ENCODE results near the gene LRRD1.

DNA sequence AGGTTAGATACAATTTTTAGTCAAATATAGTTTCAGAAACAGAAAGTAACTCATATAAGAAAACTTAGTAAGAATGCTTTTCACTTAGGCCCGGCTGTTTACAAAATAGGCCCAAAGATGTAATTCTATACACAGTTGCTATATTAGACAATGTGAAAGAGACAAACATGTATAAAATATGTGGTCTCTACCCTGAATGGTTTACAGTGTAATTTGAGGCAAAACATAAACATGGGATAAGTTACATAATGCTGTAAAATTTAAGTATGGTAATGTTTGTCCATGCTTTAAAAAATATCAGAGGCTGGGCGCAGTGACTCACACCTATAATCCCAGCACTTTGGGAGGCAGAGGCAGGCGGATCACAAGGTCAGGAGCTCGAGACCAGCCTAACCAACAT is 48.0 kb upstream of the LRRD1 start:
- TF ChIP-seq, protein P1, sequence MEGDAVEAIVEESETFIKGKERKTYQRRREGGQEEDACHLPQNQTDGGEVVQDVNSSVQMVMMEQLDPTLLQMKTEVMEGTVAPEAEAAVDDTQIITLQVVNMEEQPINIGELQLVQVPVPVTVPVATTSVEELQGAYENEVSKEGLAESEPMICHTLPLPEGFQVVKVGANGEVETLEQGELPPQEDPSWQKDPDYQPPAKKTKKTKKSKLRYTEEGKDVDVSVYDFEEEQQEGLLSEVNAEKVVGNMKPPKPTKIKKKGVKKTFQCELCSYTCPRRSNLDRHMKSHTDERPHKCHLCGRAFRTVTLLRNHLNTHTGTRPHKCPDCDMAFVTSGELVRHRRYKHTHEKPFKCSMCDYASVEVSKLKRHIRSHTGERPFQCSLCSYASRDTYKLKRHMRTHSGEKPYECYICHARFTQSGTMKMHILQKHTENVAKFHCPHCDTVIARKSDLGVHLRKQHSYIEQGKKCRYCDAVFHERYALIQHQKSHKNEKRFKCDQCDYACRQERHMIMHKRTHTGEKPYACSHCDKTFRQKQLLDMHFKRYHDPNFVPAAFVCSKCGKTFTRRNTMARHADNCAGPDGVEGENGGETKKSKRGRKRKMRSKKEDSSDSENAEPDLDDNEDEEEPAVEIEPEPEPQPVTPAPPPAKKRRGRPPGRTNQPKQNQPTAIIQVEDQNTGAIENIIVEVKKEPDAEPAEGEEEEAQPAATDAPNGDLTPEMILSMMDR (IDR thresholded peaks at IDR 0.05) = no peak
- TF ChIP-seq POLR2AphosphoS5 (IDR thresholded peaks at IDR 0.05; ENCODE audit: insufficient read depth in 1 of 2, low read depth in 1 of 2) (no peak), POLR2A (IDR thresholded peaks at IDR 0.05) (no peak)

Data from vagina (tissue), 2 donors.